ENCODE data around the gene GPR150. TPM values are rescaled to one million over a fixed set of nuclear protein-coding genes. Genes with fewer than 3 reads are reported as not detected.

GPR150 gene
- polyA plus RNA-seq, 1 experiment: 0.25 TPM

DNA sequence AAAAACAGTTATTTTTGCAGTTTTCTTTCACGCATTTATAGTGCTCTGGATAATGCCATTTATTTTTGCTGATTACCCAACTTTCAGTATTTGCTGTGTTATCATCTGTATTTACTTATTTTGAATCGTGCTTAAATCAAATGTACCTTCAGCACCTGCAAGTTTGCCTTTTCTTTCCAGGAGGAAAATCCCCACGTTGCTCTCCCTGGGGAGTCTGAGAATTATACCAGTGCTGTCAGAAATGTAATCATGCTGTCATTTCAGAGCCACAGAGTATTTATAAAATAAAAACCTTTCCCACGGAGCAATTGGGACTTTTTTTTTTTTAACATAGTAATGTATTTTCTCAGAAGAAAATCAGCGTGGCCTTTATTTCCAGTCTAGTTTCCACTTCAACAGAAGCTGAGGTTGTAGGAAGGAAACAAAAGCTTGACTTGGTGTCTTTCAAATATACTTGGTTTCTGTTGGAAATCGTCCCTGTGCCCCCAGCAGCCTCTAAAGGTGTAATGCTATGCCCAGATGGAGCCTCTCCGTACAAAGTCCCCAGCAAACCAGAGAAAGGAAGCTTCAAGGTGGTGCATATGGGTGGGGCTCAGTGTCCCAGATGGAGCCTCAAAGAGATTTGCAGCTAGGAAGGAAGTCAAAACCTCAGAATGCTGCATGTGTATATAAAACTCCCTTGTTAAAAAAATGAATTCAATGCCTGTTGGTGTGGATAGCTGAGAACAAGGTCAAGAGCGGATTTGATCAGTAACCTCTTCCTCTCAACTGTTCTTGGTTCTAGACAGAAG lies 2.1 kb downstream of the GPR150 start:
- H3K27me3 ChIP-seq (ENCODE audit: control insufficient read depth, insufficient read depth, low read length): no peaks in the 10 kb centered on the region; the same call in 1 of the 2 replicates
- no peak for DNase-seq (ENCODE audit: low read depth)
- ChIA-PET POLR2A (no interaction called here), CTCF (interaction anchor here (1.0 to 1.8 kb wide), 3 partner anchors 9 to 174 kb away, joined by 3 to 6 read pairs (median 4); no protein-coding TSS in a partner anchor)
- H3K4me3 ChIP-seq (ENCODE audit: low read depth, low read length): no peak overlapping the region
- no peaks in the 10 kb centered on the region for H3K36me3 ChIP-seq (ENCODE audit: control insufficient read depth, insufficient read depth, low read length)
- TF ChIP-seq, protein P1, sequence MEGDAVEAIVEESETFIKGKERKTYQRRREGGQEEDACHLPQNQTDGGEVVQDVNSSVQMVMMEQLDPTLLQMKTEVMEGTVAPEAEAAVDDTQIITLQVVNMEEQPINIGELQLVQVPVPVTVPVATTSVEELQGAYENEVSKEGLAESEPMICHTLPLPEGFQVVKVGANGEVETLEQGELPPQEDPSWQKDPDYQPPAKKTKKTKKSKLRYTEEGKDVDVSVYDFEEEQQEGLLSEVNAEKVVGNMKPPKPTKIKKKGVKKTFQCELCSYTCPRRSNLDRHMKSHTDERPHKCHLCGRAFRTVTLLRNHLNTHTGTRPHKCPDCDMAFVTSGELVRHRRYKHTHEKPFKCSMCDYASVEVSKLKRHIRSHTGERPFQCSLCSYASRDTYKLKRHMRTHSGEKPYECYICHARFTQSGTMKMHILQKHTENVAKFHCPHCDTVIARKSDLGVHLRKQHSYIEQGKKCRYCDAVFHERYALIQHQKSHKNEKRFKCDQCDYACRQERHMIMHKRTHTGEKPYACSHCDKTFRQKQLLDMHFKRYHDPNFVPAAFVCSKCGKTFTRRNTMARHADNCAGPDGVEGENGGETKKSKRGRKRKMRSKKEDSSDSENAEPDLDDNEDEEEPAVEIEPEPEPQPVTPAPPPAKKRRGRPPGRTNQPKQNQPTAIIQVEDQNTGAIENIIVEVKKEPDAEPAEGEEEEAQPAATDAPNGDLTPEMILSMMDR (IDR thresholded peaks at IDR 0.05; ENCODE audit: insufficient read depth, low read depth, low read length): no peak

- H3K4me3 ChIP-seq (ENCODE audit: low read depth, low read length): no peak overlapping the region
- CTCF ChIA-PET: interaction anchor here (0.5 to 1.8 kb wide), 2 partner anchors 18 to 117 kb away, joined by 4 to 6 read pairs; no protein-coding TSS in a partner anchor
- POLR2A ChIA-PET: no interaction called here
- no peaks in the 10 kb centered on the region; the same call in 1 of the 2 replicates for H3K27me3 ChIP-seq (ENCODE audit: control insufficient read depth, insufficient read depth, low read length)
- H3K36me3 ChIP-seq (ENCODE audit: control insufficient read depth, insufficient read depth, low read length): no peaks in the 10 kb centered on the region
- TF ChIP-seq, protein P1 (IDR thresholded peaks at IDR 0.05; ENCODE audit: insufficient read depth, low read depth, low read length): no peak
- no peak for DNase-seq (ENCODE audit: low read depth)
Observed at GRCh38 chr5:95623706-95624105, 3.8 kb downstream of the GPR150 start.

- TF ChIP-seq, protein P1 (IDR thresholded peaks at IDR 0.05; ENCODE audit: insufficient read depth, low read depth, low read length): no peak
- Histone ChIP-seq H3K36me3 (ENCODE audit: control insufficient read depth, insufficient read depth, low read length) (no peaks in the 10 kb centered on the region), H3K4me3 (ENCODE audit: low read depth, low read length) (no peak overlapping the region), H3K27me3 (ENCODE audit: control insufficient read depth, insufficient read depth, low read length) (no peaks in the 10 kb centered on the region; the same call in 1 of the 2 replicates)
- DNase-seq (ENCODE audit: low read depth): no peak
- CTCF ChIA-PET: no interaction called here
- POLR2A ChIA-PET: no interaction called here
Observed at GRCh38 chr5:95624368-95624767, 4.5 kb downstream of the GPR150 start.

GRCh38 chr5:95626701-95627100 lies 6.8 kb downstream of the GPR150 start:
- POLR2A ChIA-PET: no interaction called here
- TF ChIP-seq, protein P1 (IDR thresholded peaks at IDR 0.05; ENCODE audit: insufficient read depth, low read depth, low read length): no peak
- Histone ChIP-seq H3K4me3 (ENCODE audit: low read depth, low read length) (no peak overlapping the region), H3K27me3 (ENCODE audit: control insufficient read depth, insufficient read depth, low read length) (no peaks in the 10 kb centered on the region), H3K36me3 (ENCODE audit: control insufficient read depth, insufficient read depth, low read length) (no peaks in the 10 kb centered on the region)
- DNase-seq (ENCODE audit: low read depth): no peak
- CTCF ChIA-PET: no interaction called here

GRCh38 chr5:95627971-95628810 lies 8.3 kb downstream of the GPR150 start:
- POLR2A ChIA-PET: no interaction called here
- CTCF ChIA-PET: interaction anchor here (0.9 kb wide), 1 partner anchor 8 kb away, joined by 3 read pairs; no protein-coding TSS in a partner anchor
- no peak for DNase-seq (ENCODE audit: low read depth)
- Histone ChIP-seq H3K27me3 (ENCODE audit: control insufficient read depth, insufficient read depth, low read length) (no peaks in the 10 kb centered on the region), H3K4me3 (ENCODE audit: low read depth, low read length) (no peak overlapping the region), H3K36me3 (ENCODE audit: control insufficient read depth, insufficient read depth, low read length) (no peaks in the 10 kb centered on the region)
- TF ChIP-seq, protein P1 (IDR thresholded peaks at IDR 0.05; ENCODE audit: insufficient read depth, low read depth, low read length): no peak

Measured in BJ (cell line).